Left cardiac atrium (tissue), 2 donors: ENCODE data around the gene CFLAR. TPM values are rescaled to one million over a fixed set of nuclear protein-coding genes. Genes with fewer than 3 reads are reported as not detected.

Experiments used
- total RNA-seq, 2 donors: library from RNA; stranded (reverse); fragmentation: NEBNext Ultra II Directional; extraction: Animal tissue kit (Norgen Biotek cat#: 25700); gene quantifications; one replicate each; pipeline ENCODE4 v1.2.1, GENCODE V29; 2021
- donor health status: DM: no; HTN: yes; CAD: no; lungs with severe emphysema.
- donor health status: DM: yes; HTN: yes; CAD: no.

The CFLAR gene
- total RNA-seq, 2 donors from 2014 or later, result 195 to 255 TPM

Other genes starting within 250 kb of the CFLAR start
- 10 to 100 TPM; 22.6 to 25.9 TPM for gene PPIL3, start 227.1 kb upstream of the CFLAR start, total RNA-seq
- 10 to 100 TPM; 17.0 to 20.2 TPM for gene NIF3L1, start 226.8 kb upstream of the CFLAR start, total RNA-seq
- 10 to 100 TPM; 21.1 to 27.1 TPM for gene ORC2, start 152.5 kb upstream of the CFLAR start, total RNA-seq
- gene HYCC2, start 44.5 kb upstream of the CFLAR start, total RNA-seq, result 10 to 100 TPM; 15.2 to 17.9 TPM
- gene NDUFB3, start 44.2 kb upstream of the CFLAR start, total RNA-seq, result 100 to 1,000 TPM; 325 to 342 TPM
- gene CASP10, start 67.0 kb downstream of the CFLAR start, total RNA-seq, result 1 to 10 TPM; 7.1 to 9.9 TPM
- 1 to 10 TPM; 5.4 to 7.4 TPM for gene CASP8, start 144.4 kb downstream of the CFLAR start, total RNA-seq
- 1 to 10 TPM; 4.9 to 5.7 TPM for gene FLACC1, start 241.2 kb downstream of the CFLAR start, total RNA-seq